OCI-LY3 (cell line): ENCODE data around the gene KCNJ9.

Experiments
- CTCF ChIP-seq: fragments of 200-600, 300-600 bp; sonication (generic); IDR thresholded peaks from 2 replicates; pipeline ENCODE4 v1.5.1; 2014; ENCODE audit warnings: antibody characterized with exemption, low read length, low read depth
- EZH2phosphoT487 ChIP-seq: fragments of 200-600 bp; shearing (Covaris generic); IDR thresholded peaks from 2 replicates; pipeline ENCODE4 v1.6.1; 2018; ENCODE audit warnings: antibody characterized with exemption, mixed run types, low read depth

GRCh38 chr1:160129966-160130365 is 48.6 kb downstream of the KCNJ9 start:
- TF ChIP-seq CTCF (no peak), EZH2phosphoT487 (no peak)
